Ramos (cell line): ENCODE measurements around the gene CLDN34.

Source experiments
- in situ Hi-C: fragments of 300-500 bp; cut with MboI; formaldehyde crosslinking; loops from one replicate; pipeline ENCODE4 v1.14.3; 2022; ENCODE audit warnings: low sequenced_read_pairs; ENCODE audit not compliant: unreplicated experiment

Gene CLDN34

DNA sequence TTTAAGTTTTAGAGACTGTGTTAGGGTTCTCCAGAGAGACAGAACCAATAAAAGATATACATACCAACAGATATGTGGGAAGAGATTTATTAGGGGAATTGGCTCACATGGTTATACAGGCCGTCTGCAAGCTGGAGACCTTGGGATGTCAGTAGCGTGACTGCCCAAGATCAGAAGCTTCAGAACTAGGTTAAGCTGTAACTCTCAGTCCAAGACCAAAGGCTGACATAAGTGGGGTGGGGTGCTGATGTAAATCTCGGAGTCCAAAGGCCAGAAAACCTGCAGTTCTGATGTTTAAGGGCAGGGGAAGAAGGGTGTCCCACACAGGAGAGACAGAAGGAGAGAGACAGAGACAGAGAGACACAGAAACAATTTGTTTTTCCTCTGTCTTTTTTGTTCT is 10.5 kb downstream of the CLDN34 start:
- in situ Hi-C loops: loop anchor here (25.0 kb wide), 3 partner anchors 635 to 1160 kb away; partner anchors contain the start of gene MID1

DNA sequence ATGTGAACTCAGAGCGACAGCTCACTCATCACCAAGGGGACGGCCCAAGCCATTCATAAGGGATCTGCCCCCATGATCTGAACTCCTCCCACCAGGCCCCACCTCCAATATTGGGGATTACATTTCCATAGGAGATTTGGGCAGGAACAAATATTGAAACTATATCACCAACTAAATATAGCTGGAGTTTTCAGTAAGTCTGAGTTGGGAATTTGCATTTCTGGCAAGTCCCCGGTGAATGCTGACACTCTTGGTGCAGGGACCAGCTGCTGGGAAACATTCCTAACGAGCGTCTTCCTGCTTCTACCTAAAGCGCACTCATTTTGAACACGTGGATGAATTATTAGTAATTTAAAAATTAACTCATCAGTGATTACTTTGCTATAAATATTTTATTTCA is 13.2 kb downstream of the CLDN34 start:
- in situ Hi-C loops: loop anchor here (25.0 kb wide), 3 partner anchors 632 to 1157 kb away; partner anchors contain the start of gene MID1

DNA sequence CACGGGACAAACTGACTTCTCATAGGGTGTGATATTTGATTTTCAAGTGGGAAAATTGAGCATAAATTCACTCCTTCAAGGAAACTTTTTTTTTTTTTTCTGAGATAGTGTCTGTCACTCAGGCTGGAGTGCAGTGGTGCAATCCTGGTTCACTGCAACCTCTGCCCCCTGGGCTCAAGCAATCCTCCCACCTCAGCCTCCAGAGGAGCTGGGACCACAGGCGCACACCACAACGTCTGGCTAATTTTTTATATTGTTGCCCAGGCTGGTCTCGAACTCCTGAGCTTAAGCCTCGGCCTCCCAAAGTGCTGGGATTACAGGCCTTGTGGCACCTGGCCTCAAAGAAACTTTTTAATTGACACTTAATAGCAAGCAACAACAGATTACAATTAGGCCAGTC is 13.8 kb downstream of the CLDN34 start:
- in situ Hi-C loops: loop anchor here (25.0 kb wide), 3 partner anchors 631 to 1156 kb away; partner anchors contain the start of gene MID1

DNA sequence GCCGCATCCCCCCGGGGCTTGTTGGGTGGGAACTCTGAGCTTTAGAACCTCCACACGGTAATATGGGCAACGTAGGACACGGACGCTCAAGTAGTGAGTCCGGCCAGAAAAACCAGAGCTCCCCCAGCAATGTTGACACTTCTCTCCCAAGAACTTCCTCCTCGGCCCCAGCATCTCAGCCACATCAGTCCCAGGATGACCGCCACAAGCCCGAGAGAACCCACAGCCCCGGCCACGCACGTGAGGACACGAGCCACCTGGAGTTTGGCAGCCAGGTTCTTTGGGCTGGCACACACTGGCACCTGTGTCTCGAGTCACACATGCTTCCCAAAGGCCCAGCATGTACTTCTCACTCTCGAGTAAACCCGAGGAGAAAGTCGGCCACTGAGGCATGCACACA is 16.3 kb downstream of the CLDN34 start:
- in situ Hi-C loops: loop anchor here (25.0 kb wide), 3 partner anchors 629 to 1154 kb away; partner anchors contain the start of gene MID1

DNA sequence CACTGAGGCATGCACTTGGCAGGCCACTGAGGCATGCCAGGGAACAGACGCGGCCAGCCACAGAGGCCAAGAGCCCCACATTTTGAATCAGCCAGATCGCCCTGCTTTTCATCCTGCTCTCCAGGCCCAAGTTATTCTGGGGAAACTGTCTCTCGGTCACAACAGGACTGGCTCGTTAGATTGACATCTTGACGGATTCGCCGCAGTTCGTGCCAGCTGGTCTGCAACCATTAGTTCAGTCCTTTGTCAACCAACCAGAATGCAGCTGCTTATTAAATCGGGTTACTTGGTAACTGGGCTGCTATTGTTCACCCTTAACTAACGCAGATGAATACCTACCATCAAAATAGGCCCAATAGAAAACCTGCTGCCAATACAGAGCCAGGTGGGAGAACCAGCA is 16.7 kb downstream of the CLDN34 start:
- in situ Hi-C loops: loop anchor here (25.0 kb wide), 3 partner anchors 628 to 1153 kb away; partner anchors contain the start of gene MID1

DNA sequence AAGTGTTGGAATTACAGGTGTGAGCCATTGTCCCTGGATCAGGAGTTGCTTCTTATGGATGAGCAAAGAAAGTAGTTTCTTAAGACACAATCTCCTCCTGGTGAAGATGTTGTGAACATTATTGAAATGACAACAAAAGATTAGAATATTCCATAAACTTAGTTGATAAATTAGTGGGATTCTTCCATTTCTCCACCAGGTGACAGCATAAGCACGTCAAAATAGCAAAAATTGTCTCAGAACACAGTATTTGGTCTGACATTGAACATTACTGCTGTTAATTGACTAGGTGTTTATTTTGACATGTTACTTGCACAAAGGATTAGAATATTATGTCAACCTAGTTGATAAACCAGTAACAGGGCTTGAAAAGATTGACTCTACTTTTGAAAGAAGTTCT is 21.6 kb downstream of the CLDN34 start:
- in situ Hi-C loops: loop anchor here (25.0 kb wide), 3 partner anchors 624 to 1149 kb away; partner anchors contain the start of gene MID1

DNA sequence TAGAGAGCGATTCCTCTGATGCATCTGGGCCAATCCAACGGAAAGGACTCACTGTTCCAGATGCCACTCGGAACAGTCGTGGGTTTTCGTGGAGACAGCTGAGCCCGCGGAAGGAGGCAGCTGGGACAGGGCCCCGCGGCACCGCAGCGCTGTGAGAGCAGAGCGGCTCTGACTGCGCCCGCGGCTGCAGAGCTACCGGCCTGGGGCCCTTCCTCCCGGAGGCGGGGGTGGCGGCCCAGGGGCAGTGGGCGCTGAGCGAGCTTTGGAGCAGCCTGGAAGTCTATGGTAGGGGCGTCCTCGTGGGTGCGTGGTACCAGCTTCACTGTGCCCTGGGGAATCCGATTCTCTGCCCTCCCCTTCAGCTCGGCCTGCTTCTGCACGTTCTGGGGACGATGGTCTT is 24.9 kb downstream of the CLDN34 start:
- in situ Hi-C loops: loop anchor here (10.0 to 25.0 kb wide), 4 partner anchors 107 to 1145 kb away; partner anchors contain the start of gene MID1

DNA sequence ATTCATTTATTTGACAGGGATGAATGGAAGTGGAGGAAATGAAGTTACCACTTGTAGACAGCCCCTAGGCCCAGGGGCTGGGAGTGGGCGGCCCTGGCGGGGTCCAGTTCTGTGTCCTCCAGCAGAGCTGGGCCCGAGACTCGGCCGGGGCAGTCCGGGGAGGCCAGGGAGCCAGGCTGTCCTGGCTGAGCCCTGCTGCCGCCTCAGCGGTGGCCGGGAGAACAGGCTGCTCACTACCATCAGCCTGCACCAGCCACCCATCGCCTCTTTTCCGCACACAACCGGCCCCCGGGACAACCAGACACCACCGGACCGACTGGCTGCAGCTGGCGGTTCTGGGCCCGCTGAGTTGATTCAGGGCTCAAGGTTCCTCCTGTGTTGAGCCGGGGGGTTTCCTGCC is 25.6 kb downstream of the CLDN34 start:
- in situ Hi-C loops: loop anchor here (10.0 to 25.0 kb wide), 4 partner anchors 108 to 1145 kb away; partner anchors contain the start of gene MID1

DNA sequence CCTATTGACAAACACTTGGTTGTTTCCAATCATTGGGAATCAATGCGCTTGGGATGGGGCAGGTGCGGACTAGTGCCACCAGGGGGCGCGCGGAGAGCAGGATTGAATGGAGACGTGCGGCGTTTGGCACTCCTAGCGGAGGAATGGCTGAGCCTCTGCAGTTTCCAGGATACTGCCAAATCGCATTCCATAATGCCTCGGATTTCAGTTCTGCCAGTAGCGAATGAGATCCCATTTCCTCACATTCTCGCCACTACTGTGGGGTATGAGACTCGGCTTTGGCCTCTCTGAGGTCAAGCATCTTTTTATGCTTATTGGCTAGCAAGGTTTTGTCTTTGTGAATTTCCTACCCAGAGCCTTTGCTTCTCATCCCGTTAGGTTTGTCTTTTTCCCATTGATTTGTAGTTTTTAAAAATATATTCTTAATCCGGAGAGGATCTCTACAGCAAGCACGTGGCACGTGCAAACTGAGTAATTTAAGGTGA is 28.7 kb downstream of the CLDN34 start:
- in situ Hi-C loops: loop anchor here (5.0 to 25.0 kb wide), 5 partner anchors 111 to 1141 kb away; partner anchors contain the start of gene MID1

DNA sequence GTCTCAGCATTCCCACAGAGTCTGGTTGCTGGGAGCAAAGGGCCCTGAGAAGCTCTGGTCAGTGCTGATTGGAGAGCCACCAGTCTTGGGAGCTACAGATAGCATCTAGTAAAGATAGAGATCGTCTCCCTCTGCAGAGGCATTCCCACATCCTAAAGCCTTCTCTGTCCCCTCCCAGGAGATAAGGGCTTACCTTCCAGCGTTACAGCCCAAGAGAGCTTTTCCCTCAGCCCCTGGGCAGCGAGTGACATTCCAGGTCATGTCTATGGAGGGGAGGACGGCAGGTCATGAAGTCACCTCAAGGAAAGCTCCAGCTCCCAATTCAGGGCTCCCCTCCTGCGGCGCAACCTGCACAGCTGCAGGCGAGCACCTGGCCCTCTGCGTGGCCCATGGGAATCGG is 29.9 kb downstream of the CLDN34 start:
- in situ Hi-C loops: loop anchor here (5.0 to 25.0 kb wide), 5 partner anchors 112 to 1140 kb away; partner anchors contain the start of gene MID1

DNA sequence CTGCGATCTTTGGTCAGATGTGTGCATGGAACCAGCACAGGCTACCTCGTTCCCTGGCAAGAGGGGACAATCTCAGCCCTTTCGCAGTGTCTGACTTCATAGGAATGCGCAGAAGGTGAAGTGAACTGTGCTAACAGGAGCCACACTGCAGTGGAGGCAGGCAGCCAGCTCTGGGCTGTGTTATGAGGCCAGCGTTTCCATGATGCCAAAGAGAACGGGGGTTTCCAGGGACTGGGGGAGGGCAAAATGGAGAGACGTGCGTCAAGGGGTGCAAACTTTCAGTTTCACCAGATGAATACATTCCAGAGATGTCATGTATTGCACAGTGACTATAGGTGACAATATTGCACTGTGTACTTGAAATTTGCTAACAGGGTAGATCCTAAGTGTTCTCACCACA is 30.4 kb downstream of the CLDN34 start:
- in situ Hi-C loops: loop anchor here (5.0 to 25.0 kb wide), 5 partner anchors 113 to 1140 kb away; partner anchors contain the start of gene MID1

DNA sequence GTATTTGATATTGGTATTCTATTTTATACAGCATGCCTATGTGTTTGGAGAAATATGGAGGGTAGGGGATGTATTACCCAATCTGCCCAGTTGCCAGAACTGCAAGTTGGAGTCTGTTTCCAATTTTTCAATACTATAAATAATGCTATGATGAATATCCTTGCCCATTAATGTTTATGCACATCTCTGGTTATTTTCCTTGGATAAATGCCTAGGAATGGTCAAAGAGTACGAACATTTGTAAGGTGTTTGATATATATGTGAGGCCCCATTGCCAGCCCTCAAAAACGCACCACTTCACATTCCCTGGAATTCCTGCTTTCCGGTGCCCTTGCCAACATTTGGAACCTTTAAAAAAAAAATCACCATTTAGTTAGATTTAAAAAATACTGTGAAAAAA is 34.3 kb downstream of the CLDN34 start:
- in situ Hi-C loops: loop anchor here (25.0 kb wide), 1 partner anchor 1761 kb away; the partner anchor contains the start of gene MSL3

DNA sequence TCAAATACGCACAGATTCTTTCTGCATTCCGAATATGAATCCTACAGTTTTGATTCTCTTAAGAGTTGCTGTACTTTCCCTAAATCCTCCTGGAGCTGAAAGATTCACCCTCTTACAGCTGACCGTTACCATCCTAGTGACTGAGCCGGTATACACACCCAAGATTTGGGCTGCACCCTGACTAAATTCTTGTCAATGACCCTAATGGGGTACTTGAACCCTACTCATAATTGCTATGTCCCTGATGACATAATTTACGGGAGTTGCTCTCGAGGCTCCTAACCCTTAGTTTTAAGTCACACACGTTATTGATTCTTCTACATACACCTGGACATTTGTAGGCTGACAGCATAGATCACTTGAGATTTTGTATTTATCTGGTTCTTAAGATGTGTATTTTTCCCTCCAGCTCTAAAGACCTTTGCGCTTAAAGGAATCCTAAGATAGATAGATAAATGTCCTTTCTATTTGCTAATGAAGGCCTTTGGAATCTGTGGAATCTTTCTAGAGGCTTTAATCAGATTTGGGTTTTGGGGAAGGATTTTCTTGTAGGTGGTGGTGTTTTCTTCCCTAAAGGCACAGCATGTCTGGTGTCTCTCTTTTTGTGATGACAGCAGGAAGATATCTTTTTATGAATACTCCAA is 37.8 kb downstream of the CLDN34 start:
- in situ Hi-C loops: loop anchor here (25.0 kb wide), 1 partner anchor 1757 kb away; the partner anchor contains the start of gene MSL3

DNA sequence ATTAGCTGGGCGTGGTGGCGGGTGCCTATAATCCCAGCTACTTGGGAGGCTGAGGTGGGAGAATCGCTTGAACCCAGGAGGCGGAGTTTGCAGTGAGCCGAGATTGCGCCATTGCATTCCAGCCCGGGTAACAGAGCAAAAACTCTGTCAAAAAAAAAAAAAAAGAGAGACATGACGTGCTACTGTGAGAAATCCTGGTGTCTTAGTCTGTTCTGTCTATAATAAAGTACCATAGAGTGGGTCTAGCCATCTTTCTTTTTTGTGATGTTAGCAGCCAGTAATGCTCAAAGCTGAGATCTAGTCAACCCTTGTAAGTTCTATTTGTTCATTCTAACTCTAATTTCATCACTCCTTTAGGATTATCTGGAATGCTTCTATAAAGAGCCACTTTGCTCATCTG is 38.9 kb downstream of the CLDN34 start:
- in situ Hi-C loops: loop anchor here (25.0 kb wide), 1 partner anchor 1756 kb away; the partner anchor contains the start of gene MSL3

DNA sequence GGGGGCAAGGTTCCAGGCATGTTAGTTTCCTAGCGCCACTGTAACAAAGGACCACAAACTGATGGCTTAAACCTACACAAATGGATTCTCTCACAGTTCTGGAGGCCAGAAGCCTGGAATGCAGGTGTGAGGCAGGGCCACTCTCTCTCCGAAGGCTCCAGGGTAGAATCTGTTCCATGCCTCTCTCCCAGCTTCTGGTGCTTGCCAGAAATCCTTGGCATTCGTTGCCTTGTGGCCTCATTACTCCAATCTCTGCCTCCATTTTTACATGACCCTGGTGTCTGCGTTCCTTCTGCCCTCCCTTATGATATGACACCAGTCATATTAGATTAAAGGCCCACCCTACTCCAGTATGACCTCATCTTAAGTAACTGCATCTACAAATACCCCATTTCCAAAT is 39.6 kb downstream of the CLDN34 start:
- in situ Hi-C loops: loop anchor here (25.0 kb wide), 1 partner anchor 1756 kb away; the partner anchor contains the start of gene MSL3

DNA sequence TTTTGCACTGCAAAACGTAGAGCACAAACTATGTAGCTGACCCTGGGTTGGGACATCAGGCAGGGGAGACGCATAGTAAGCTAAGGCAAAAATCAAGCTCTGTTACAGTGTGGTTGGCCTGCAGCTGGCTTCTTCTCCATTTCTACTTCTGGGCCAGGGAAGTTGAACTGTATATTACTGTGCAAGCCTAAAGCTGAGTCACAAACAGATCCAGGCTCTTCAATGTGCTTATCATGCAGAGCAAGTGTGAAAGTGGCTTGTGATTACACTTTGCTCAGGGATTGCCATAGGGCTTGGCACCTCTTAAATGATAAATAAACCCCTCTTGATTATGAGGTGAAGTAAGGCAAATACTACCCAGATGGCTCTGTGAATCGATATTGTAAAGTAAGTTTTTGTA is 40.5 kb downstream of the CLDN34 start:
- in situ Hi-C loops: loop anchor here (25.0 kb wide), 1 partner anchor 1755 kb away; the partner anchor contains the start of gene MSL3

DNA sequence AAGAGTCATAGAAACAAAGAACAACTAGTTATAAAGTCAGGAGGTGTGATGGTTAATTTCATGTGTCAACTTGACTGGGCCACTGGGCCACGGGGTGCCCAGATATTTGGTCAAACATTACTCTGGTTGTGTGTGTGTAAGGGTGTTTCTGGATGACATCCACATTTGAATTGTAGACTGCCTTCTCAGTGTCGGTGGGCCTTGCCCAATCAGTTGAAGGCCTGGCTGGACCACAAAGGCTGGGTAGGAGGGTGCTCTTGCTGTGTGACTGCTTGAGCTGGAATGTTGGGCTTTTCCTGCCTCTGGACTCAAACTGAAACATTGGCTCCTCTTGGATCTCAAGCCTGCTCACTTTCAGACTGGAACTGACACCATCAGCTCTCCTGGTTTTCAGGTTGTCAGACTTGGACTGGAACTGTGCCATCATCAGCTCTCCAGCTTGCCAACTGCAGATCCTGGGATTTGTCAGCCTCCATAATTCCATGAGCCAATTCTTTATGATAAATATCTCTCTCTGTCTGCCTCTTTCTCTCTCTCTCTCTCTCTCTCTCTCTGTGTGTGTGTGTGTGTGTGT is 41.4 kb downstream of the CLDN34 start:
- in situ Hi-C loops: loop anchor here (25.0 kb wide), 1 partner anchor 1754 kb away; the partner anchor contains the start of gene MSL3

DNA sequence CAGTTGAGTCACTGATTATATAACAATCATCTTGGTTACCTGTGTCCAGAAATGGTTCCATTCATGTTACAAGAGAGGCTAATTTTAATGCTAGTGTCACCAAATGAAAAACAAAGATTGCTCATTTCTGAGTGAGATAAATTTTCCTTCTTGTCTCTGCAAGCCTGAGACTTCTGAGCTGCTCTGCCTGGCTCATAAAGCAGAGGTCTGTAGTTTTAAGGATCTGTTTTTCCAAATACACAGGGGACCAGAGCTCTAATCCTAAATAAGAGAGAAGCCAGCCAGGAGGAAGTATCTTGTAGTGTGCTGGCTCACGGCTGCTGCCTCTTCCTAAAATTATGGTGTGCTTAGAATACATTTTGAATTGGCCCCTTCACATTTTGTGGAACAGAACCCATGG is 42.6 kb downstream of the CLDN34 start:
- in situ Hi-C loops: loop anchor here (25.0 kb wide), 1 partner anchor 1753 kb away; the partner anchor contains the start of gene MSL3

DNA sequence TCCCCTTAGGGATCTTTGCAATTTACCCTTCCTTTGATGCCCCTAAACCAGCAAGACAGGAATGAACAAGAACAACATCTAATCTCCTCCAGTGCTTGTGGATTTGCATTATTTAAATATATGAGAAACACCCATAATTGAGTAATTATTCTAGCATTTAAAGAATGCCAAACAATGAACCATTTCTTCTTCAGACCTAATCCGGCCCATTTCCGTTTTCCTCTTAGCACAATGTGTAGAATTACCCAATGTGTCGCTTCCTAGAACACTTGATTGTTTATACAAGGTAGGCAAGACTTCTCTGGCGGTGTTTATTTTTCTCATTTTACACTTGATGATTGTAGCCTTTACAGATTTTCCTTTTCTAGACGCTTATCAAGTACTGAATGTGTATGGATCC is 43.5 kb downstream of the CLDN34 start:
- in situ Hi-C loops: loop anchor here (25.0 kb wide), 1 partner anchor 1752 kb away; the partner anchor contains the start of gene MSL3

DNA sequence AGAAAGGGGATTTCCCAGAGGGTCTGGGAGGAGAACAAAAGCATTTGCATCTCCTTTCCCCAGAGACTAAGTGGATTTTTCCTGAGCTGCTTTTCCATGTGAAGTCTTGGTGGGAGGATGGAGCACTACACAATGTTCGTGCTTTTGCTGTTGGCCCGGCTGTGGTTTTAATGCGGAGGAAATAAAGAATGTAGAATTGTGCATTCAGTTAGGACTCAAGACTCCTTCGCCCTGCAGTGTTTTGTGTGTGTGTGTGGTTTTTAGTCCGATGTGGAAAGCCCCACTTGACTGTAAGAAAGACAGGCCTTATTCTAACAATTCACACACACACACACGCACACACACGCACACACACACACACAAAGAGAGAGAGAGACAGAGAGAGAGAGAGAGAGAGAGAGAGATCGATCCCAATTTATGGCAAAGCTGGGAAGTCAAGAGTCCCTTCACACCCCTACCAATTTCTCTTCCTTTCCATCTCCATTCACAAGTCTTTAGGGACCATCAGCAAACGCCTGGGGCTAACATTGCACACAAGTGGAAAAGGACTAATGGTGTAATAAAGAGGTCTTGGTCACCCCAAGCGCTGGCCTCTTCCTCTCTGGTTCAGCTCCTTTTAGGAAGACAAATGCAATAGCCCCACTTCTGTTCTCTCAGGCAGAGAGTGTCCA is 44.2 kb downstream of the CLDN34 start:
- in situ Hi-C loops: loop anchor here (25.0 kb wide), 1 partner anchor 1751 kb away; the partner anchor contains the start of gene MSL3
